ENCODE results near the gene HIP1.

HIP1 gene

DNA sequence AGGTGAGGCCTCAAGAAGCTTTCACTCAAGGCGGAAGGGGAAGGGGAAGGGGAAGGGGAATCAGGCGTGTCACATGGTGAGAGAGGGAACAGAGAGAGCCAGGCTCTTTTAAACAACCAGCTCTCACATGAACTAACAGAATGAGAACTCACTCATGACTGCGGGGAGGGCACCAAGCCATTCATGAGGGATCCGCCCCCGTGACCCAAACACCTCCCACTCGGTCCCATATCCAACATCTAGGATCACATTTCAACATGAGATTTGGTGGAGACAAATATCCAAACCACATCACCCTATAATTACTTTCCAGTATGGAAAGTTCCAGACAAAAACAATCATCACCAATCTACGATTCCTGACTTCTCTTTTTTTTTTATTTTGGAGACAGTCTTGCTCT lies 22.9 kb downstream of the HIP1 start:
- DNase-seq (ENCODE audit: low read depth) = no peak
- TF ChIP-seq MYC (IDR thresholded peaks at IDR 0.05; ENCODE audit: low read depth, low read length) (no peak), CTCF (IDR thresholded peaks at IDR 0.05; ENCODE audit: low read depth, low read length) (no peak), POLR2A (IDR thresholded peaks at IDR 0.05; ENCODE audit: extremely low read depth, insufficient read length) (no peak)
- TF ChIP-seq, protein P1, sequence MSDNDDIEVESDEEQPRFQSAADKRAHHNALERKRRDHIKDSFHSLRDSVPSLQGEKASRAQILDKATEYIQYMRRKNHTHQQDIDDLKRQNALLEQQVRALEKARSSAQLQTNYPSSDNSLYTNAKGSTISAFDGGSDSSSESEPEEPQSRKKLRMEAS (IDR thresholded peaks at IDR 0.05; ENCODE audit: low read depth, low read length) = no peak
- no peak overlapping the region for H3K4me3 ChIP-seq (ENCODE audit: low read depth, low read length)

DNA sequence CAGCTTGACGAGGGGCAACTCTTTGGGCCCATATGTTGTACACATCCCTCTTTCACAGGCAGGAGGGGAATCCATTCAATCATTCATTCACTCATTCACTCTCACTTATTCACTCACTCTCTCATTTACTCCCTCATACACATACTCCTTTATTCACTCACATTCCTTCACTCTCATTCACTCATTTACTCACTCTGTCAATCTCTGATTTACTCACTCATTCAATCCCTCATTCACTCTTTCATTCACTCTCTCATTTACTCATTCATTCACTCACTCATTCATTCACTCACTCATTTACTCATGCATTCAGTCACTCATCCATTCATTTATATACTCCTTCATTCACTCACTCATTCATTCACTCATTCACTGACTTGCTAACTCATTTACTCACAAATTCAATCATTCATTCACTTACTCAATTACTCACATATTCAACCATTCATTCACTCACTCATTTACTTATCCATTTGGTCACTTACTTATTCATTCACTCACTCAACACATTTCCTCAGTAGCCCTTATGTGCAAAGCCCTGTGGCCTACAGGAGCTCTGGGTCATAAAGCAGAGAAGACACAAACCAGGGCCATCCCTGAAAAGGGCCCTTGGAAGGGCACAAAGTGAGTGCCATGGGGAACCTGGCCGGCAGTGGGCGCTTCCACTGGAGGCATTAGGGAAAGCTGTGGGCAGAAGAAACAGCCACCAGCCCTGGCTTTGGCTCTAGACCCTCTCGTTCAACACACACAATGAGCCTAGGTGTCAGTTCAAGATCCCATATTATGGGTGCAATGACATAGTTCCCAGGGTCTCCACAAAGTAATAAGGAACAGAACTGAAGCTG lies 26.0 kb downstream of the HIP1 start:
- TF ChIP-seq, protein P1 (IDR thresholded peaks at IDR 0.05; ENCODE audit: low read depth, low read length) = no peak
- TF ChIP-seq POLR2A (IDR thresholded peaks at IDR 0.05; ENCODE audit: extremely low read depth, insufficient read length) (no peak), MYC (IDR thresholded peaks at IDR 0.05; ENCODE audit: low read depth, low read length) (no peak), CTCF (IDR thresholded peaks at IDR 0.05; ENCODE audit: low read depth, low read length) (no peak)
- no peak for DNase-seq (ENCODE audit: low read depth)
- H3K4me3 ChIP-seq (ENCODE audit: low read depth, low read length) = no peak overlapping the region

GRCh38 chr7:75711656-75712514 lies 26.9 kb downstream of the HIP1 start:
- H3K4me3 ChIP-seq (ENCODE audit: low read depth, low read length) = no peak overlapping the region
- TF ChIP-seq, protein P1 (IDR thresholded peaks at IDR 0.05; ENCODE audit: low read depth, low read length) = no peak
- TF ChIP-seq MYC (IDR thresholded peaks at IDR 0.05; ENCODE audit: low read depth, low read length) (no peak), CTCF (IDR thresholded peaks at IDR 0.05; ENCODE audit: low read depth, low read length) (no peak), POLR2A (IDR thresholded peaks at IDR 0.05; ENCODE audit: extremely low read depth, insufficient read length) (no peak)
- peak; percentile 67 for DNase-seq (ENCODE audit: low read depth)

DNA sequence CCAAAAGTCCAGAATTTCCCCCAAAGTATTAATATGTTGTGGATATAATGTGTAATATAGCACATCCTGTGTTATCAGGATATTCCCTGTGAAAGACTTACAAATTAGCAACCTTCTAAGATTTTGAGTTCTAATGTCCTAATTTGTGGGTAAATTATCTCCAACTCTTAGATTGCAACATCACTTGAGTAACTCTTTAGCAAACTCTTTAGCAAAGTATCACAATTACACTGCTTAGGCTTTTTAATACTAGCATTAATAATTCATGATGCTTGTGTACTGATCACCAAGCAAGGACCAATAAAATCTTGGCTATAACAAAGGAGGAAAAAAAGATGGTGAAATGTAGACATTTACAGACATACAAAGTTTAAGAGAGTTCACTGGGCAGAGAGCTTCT lies 27.7 kb downstream of the HIP1 start:
- TF ChIP-seq, protein P1 (IDR thresholded peaks at IDR 0.05; ENCODE audit: low read depth, low read length) = no peak
- TF ChIP-seq MYC (IDR thresholded peaks at IDR 0.05; ENCODE audit: low read depth, low read length) (no peak), CTCF (IDR thresholded peaks at IDR 0.05; ENCODE audit: low read depth, low read length) (no peak), POLR2A (IDR thresholded peaks at IDR 0.05; ENCODE audit: extremely low read depth, insufficient read length) (no peak)
- no peak for DNase-seq (ENCODE audit: low read depth)
- no peak overlapping the region for H3K4me3 ChIP-seq (ENCODE audit: low read depth, low read length)

GRCh38 chr7:75704928-75705327 lies 33.8 kb downstream of the HIP1 start:
- TF ChIP-seq, protein P1 (IDR thresholded peaks at IDR 0.05; ENCODE audit: low read depth, low read length) = no peak
- TF ChIP-seq POLR2A (IDR thresholded peaks at IDR 0.05; ENCODE audit: extremely low read depth, insufficient read length) (no peak), MYC (IDR thresholded peaks at IDR 0.05; ENCODE audit: low read depth, low read length) (no peak), CTCF (IDR thresholded peaks at IDR 0.05; ENCODE audit: low read depth, low read length) (no peak)
- DNase-seq (ENCODE audit: low read depth) = no peak

More at GRCh38 chr7:75704928-75705327, 33.8 kb downstream of the HIP1 start:
- no peak overlapping the region for H3K4me3 ChIP-seq (ENCODE audit: low read depth, low read length)
